MCF 10A (cell line): Measurements from ENCODE around the gene BHMT. TPM values are rescaled to one million over a fixed set of nuclear protein-coding genes. Genes with fewer than 3 reads are reported as not detected.
A peak's percentile ranks its signal among the peaks of the same experiment; 100 is the strongest.

Experiments used
- BruUV-seq: library from RNA; stranded (reverse); fragments of 400-500 nt; replicated peaks from 2 replicates; lab custom pipeline; 2021; lab: Mats Ljungman, UMichigan
- CTCF ChIA-PET: fragments of 300-600 bp; sonication (Branson Sonifier 250); formaldehyde crosslinking; extraction: SDS; loops from one replicate; lab custom pipeline; 2021; ENCODE audit warnings: antibody characterized with exemption, inconsistent platforms; lab: Yijun Ruan, JAX
- POLR2A ChIA-PET: fragments of 300-600, 350-650 bp; sonication (Branson Sonifier 250); formaldehyde crosslinking; extraction: SDS; loops from one replicate; lab custom pipeline; 2020; ENCODE audit warnings: antibody characterized with exemption, inconsistent platforms; lab: Yijun Ruan, JAX
- DNase-seq: peaks from one replicate; pipeline ENCODE4 v3.0.0-alpha.2; 2018; ENCODE audit not compliant: unreplicated experiment
- H3K27ac Mint-ChIP-seq: one replicate; pipeline ENCODE4 v1.8.0; 2022; ENCODE audit warnings: mild to moderate bottlenecking, low read depth, mixed read lengths; ENCODE audit not compliant: unreplicated experiment
- H3K27me3 Mint-ChIP-seq: one replicate; pipeline ENCODE4 v1.8.0; 2022; ENCODE audit warnings: mixed read lengths; ENCODE audit not compliant: insufficient read depth, unreplicated experiment
- H3K36me3 Mint-ChIP-seq: one replicate; pipeline ENCODE4 v1.8.0; 2022; ENCODE audit warnings: mild to moderate bottlenecking, moderate library complexity, mixed read lengths; ENCODE audit not compliant: insufficient read depth, unreplicated experiment
- H3K4me1 Mint-ChIP-seq: one replicate; pipeline ENCODE4 v1.8.0; 2022; ENCODE audit warnings: mixed read lengths; ENCODE audit not compliant: insufficient read depth, unreplicated experiment
- H3K4me3 Mint-ChIP-seq: one replicate; pipeline ENCODE4 v1.8.0; 2022; ENCODE audit warnings: mild to moderate bottlenecking, moderate library complexity, mixed read lengths; ENCODE audit not compliant: unreplicated experiment
- H3K9me3 Mint-ChIP-seq: one replicate; pipeline ENCODE4 v1.8.0; 2022; ENCODE audit warnings: mixed read lengths; ENCODE audit not compliant: unreplicated experiment
- CTCF ChIP-seq: fragments of 200-600 bp; IDR thresholded peaks from one replicate; pipeline ENCODE4 v1.8.0; 2022; ENCODE audit warnings: antibody characterized with exemption, mild to moderate bottlenecking; ENCODE audit not compliant: unreplicated experiment
- intact Hi-C: fragments of 100-400 bp; cut with micrococcal nuclease; formaldehyde crosslinking; loops from 2 replicates; pipeline ENCODE4 v1.14.1; 2022
- total RNA-seq: library from RNA; stranded (reverse); gene quantifications from 2 replicates; pipeline ENCODE4 v1.2.3, GENCODE V29; 2022

The BHMT gene
- total RNA-seq, 1 experiment from 2014 or later: not detected

- no TSS peak for BruUV-seq
- no peaks in the 10 kb centered on the region for H3K36me3 Mint-ChIP-seq
- no peaks in the 10 kb centered on the region for H3K27me3 Mint-ChIP-seq
- H3K4me1 Mint-ChIP-seq: no peaks in the 10 kb centered on the region
- CTCF ChIA-PET: interaction anchor here (0.7 to 1.4 kb wide), 2 partner anchors 12 to 86 kb away, joined by 3 read pairs; no protein-coding TSS in a partner anchor
- TF ChIP-seq CTCF: peak; percentile 42
- DNase-seq: peak; percentile 43
- no peak overlapping the region for H3K4me3 Mint-ChIP-seq
- POLR2A ChIA-PET: no interaction called here
- intact Hi-C loops: loop anchor here (5.0 kb wide), 1 partner anchor 83 kb away; no protein-coding TSS in a partner anchor
- no peaks in the 10 kb centered on the region for H3K9me3 Mint-ChIP-seq
- H3K27ac Mint-ChIP-seq: no peak overlapping the region
These were observed 1.8 kb upstream of the BHMT start for GRCh38 chr5:79109527-79110492.

- POLR2A ChIA-PET: interaction anchor here (0.6 kb wide), 1 partner anchor 536 kb away, joined by 3 read pairs; no protein-coding TSS in a partner anchor
- H3K27me3 Mint-ChIP-seq: no peaks in the 10 kb centered on the region
- CTCF ChIA-PET: no interaction called here
- no TSS peak for BruUV-seq
- H3K9me3 Mint-ChIP-seq: no peaks in the 10 kb centered on the region
- H3K4me3 Mint-ChIP-seq: no peak overlapping the region
- no peak overlapping the region for H3K27ac Mint-ChIP-seq
- H3K36me3 Mint-ChIP-seq: no peaks in the 10 kb centered on the region
- H3K4me1 Mint-ChIP-seq: no peaks in the 10 kb centered on the region
- no peak for TF ChIP-seq CTCF
- no peak for DNase-seq
- intact Hi-C loops: no loop called here
These were observed 522 bp downstream of the BHMT start for GRCh38 chr5:79111960-79112702.

- Mint-ChIP-seq H3K27me3 (no peaks in the 10 kb centered on the region), H3K4me1 (no peaks in the 10 kb centered on the region), H3K9me3 (no peaks in the 10 kb centered on the region), H3K27ac (no peak overlapping the region), H3K36me3 (no peaks in the 10 kb centered on the region), H3K4me3 (no peak overlapping the region)
- intact Hi-C loops: no loop called here
- no peak for TF ChIP-seq CTCF
- ChIA-PET POLR2A (interaction anchor here (0.6 kb wide), 1 partner anchor 535 kb away, joined by 3 read pairs; no protein-coding TSS in a partner anchor), CTCF (no interaction called here)
- no peak for DNase-seq
- BruUV-seq: no TSS peak
These were observed 1.1 kb downstream of the BHMT start for GRCh38 chr5:79112703-79113058.

GRCh38 chr5:79119486-79119885 is 7.9 kb downstream of the BHMT start:
- no peak for TF ChIP-seq CTCF
- Mint-ChIP-seq H3K9me3 (no peaks in the 10 kb centered on the region), H3K4me3 (no peak overlapping the region), H3K27ac (no peak overlapping the region), H3K4me1 (peaks cover 5% of the 10 kb centered on the region), H3K36me3 (peaks cover 7% of the 10 kb centered on the region), H3K27me3 (no peaks in the 10 kb centered on the region)
- intact Hi-C loops: no loop called here
- ChIA-PET CTCF (interaction anchor here (3.2 kb wide), 1 partner anchor 95 kb away, joined by 18 read pairs; no protein-coding TSS in a partner anchor), POLR2A (no interaction called here)
- no peak for DNase-seq
- BruUV-seq: no TSS peak
